ENCODE data around the gene GRM3. TPM values are rescaled to one million over a fixed set of nuclear protein-coding genes. Genes with fewer than 3 reads are reported as not detected.

GRM3 gene
- total RNA-seq, 1 experiment from 2014 or later, result not detected

- Mint-ChIP-seq H3K36me3 (ENCODE audit: insufficient read depth, unreplicated experiment) (no peaks in the 10 kb centered on the region), H3K4me3 (ENCODE audit: low read depth, unreplicated experiment) (no peak overlapping the region), H3K9me3 (ENCODE audit: low read depth, unreplicated experiment) (no peaks in the 10 kb centered on the region), H3K27ac (ENCODE audit: unreplicated experiment) (no peak overlapping the region), H3K4me1 (ENCODE audit: low read depth, unreplicated experiment) (no peaks in the 10 kb centered on the region), H3K27me3 (ENCODE audit: unreplicated experiment) (peaks cover 4% of the 10 kb centered on the region)
- BruUV-seq (replicated peaks), result no TSS peak
- CTCF ChIA-PET, result no interaction called here
- intact Hi-C loops (cut with micrococcal nuclease; ENCODE audit: unreplicated experiment), result no loop called here
- no peak for TF ChIP-seq CTCF (IDR thresholded peaks at IDR 0.05; ENCODE audit: unreplicated experiment)
- DNase-seq, result no peak
These were observed 20.8 kb downstream of the GRM3 start for GRCh38 chr7:86664486-86664885.

- Mint-ChIP-seq H3K27me3 (ENCODE audit: unreplicated experiment) (peaks cover 9% of the 10 kb centered on the region), H3K27ac (ENCODE audit: unreplicated experiment) (no peak overlapping the region), H3K9me3 (ENCODE audit: low read depth, unreplicated experiment) (no peaks in the 10 kb centered on the region), H3K36me3 (ENCODE audit: insufficient read depth, unreplicated experiment) (no peaks in the 10 kb centered on the region), H3K4me1 (ENCODE audit: low read depth, unreplicated experiment) (no peaks in the 10 kb centered on the region), H3K4me3 (ENCODE audit: low read depth, unreplicated experiment) (no peak overlapping the region)
- BruUV-seq (replicated peaks), result no TSS peak
- intact Hi-C loops (cut with micrococcal nuclease; ENCODE audit: unreplicated experiment), result no loop called here
- no peak for DNase-seq
- CTCF ChIA-PET, result no interaction called here
- no peak for TF ChIP-seq CTCF (IDR thresholded peaks at IDR 0.05; ENCODE audit: unreplicated experiment)
These were observed 21.3 kb downstream of the GRM3 start for GRCh38 chr7:86664991-86665390.

GRCh38 chr7:86665669-86666068 lies 22.0 kb downstream of the GRM3 start:
- no peaks in the 10 kb centered on the region for H3K9me3 Mint-ChIP-seq (ENCODE audit: low read depth, unreplicated experiment)
- DNase-seq, result no peak
- no peaks in the 10 kb centered on the region for H3K36me3 Mint-ChIP-seq (ENCODE audit: insufficient read depth, unreplicated experiment)
- no peak overlapping the region for H3K27ac Mint-ChIP-seq (ENCODE audit: unreplicated experiment)
- H3K4me3 Mint-ChIP-seq (ENCODE audit: low read depth, unreplicated experiment), result no peak overlapping the region
- H3K27me3 Mint-ChIP-seq (ENCODE audit: unreplicated experiment), result peaks cover 16% of the 10 kb centered on the region
- TF ChIP-seq CTCF (IDR thresholded peaks at IDR 0.05; ENCODE audit: unreplicated experiment), result no peak
- intact Hi-C loops (cut with micrococcal nuclease; ENCODE audit: unreplicated experiment), result no loop called here
- BruUV-seq (replicated peaks), result no TSS peak
- no peaks in the 10 kb centered on the region for H3K4me1 Mint-ChIP-seq (ENCODE audit: low read depth, unreplicated experiment)
- CTCF ChIA-PET, result no interaction called here

GRCh38 chr7:86667732-86668131 lies 24.0 kb downstream of the GRM3 start:
- no TSS peak for BruUV-seq (replicated peaks)

More at GRCh38 chr7:86667732-86668131, 24.0 kb downstream of the GRM3 start:
- TF ChIP-seq CTCF (IDR thresholded peaks at IDR 0.05; ENCODE audit: unreplicated experiment), result no peak
- DNase-seq, result no peak
- H3K36me3 Mint-ChIP-seq (ENCODE audit: insufficient read depth, unreplicated experiment), result no peaks in the 10 kb centered on the region
- no peak overlapping the region for H3K27ac Mint-ChIP-seq (ENCODE audit: unreplicated experiment)
- CTCF ChIA-PET, result no interaction called here
- peaks cover 22% of the 10 kb centered on the region for H3K27me3 Mint-ChIP-seq (ENCODE audit: unreplicated experiment)
- H3K4me3 Mint-ChIP-seq (ENCODE audit: low read depth, unreplicated experiment), result no peak overlapping the region
- H3K4me1 Mint-ChIP-seq (ENCODE audit: low read depth, unreplicated experiment), result no peaks in the 10 kb centered on the region
- intact Hi-C loops (cut with micrococcal nuclease; ENCODE audit: unreplicated experiment), result no loop called here
- H3K9me3 Mint-ChIP-seq (ENCODE audit: low read depth, unreplicated experiment), result no peaks in the 10 kb centered on the region

All from Calu3 (cell line).